ENCODE results near the gene SERINC2. TPM values are rescaled to one million over a fixed set of nuclear protein-coding genes. Genes with fewer than 3 reads are reported as not detected.

The SERINC2 gene
- total RNA-seq, 1 donor from 2014 or later = 17.4 TPM

DNA sequence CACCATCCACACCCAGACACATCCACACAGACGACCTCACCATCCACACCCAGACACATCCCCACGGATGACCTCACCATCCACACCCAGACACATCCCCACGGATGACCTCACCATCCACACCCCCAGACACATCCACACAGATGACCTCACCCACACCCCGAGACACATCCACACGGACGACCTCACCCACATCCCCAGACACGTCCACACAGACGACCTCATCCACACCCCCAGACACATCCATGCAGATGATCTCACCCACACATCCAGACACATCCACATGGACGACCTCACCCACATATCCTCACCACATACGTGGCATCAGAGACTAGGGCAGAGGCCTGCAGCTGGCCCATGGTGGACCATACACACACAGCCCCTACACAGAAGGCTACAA, 25.4 kb upstream of the SERINC2 start:
- Histone ChIP-seq H3K27ac (no peak overlapping the region), H3K4me3 (no peak overlapping the region), H3K36me3 (no peaks in the 10 kb centered on the region), H3K9me3 (no peaks in the 10 kb centered on the region), H3K27me3 (no peaks in the 10 kb centered on the region), H3K4me1 (no peaks in the 10 kb centered on the region)
- no peak for TF ChIP-seq POLR2AphosphoS5 (IDR thresholded peaks at IDR 0.05; ENCODE audit: insufficient read depth in 1 of 2, low read depth in 1 of 2)
- intact Hi-C loops (cut with DNase I) = no loop called here
- no peak for DNase-seq (ENCODE audit: extremely low spot score in 2 of 2)

DNA sequence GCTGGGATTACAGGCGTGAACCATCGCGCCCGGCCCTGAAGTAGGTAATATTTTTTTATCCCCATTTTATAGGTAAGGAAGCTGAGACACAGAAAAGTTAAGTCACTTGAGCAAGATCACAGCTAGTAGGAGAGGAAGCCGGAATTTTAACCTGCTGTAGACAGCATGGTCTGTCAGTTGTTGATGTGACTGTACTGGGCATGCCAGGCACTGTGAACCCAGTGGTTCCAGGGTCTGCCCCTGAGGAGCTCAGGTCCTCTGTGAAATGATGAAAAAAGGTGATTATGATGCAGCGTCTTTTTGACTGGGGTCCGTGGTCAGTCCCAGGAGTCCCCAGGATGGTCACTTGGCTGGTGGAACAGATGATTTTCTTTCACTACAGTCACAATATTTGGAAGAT, 23.4 kb upstream of the SERINC2 start:
- TF ChIP-seq, protein P1, sequence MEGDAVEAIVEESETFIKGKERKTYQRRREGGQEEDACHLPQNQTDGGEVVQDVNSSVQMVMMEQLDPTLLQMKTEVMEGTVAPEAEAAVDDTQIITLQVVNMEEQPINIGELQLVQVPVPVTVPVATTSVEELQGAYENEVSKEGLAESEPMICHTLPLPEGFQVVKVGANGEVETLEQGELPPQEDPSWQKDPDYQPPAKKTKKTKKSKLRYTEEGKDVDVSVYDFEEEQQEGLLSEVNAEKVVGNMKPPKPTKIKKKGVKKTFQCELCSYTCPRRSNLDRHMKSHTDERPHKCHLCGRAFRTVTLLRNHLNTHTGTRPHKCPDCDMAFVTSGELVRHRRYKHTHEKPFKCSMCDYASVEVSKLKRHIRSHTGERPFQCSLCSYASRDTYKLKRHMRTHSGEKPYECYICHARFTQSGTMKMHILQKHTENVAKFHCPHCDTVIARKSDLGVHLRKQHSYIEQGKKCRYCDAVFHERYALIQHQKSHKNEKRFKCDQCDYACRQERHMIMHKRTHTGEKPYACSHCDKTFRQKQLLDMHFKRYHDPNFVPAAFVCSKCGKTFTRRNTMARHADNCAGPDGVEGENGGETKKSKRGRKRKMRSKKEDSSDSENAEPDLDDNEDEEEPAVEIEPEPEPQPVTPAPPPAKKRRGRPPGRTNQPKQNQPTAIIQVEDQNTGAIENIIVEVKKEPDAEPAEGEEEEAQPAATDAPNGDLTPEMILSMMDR (IDR thresholded peaks at IDR 0.05) = no peak
- no peak for TF ChIP-seq POLR2AphosphoS5 (IDR thresholded peaks at IDR 0.05; ENCODE audit: insufficient read depth in 1 of 2, low read depth in 1 of 2)
- no peak for TF ChIP-seq POLR2A (IDR thresholded peaks at IDR 0.05)
- Histone ChIP-seq H3K27ac (no peak overlapping the region), H3K4me1 (peaks cover 4% of the 10 kb centered on the region), H3K36me3 (no peaks in the 10 kb centered on the region), H3K9me3 (no peaks in the 10 kb centered on the region), H3K27me3 (no peaks in the 10 kb centered on the region), H3K4me3 (no peak overlapping the region)
- intact Hi-C loops (cut with DNase I) = no loop called here
- no peak for DNase-seq (ENCODE audit: extremely low spot score in 2 of 2)

DNA sequence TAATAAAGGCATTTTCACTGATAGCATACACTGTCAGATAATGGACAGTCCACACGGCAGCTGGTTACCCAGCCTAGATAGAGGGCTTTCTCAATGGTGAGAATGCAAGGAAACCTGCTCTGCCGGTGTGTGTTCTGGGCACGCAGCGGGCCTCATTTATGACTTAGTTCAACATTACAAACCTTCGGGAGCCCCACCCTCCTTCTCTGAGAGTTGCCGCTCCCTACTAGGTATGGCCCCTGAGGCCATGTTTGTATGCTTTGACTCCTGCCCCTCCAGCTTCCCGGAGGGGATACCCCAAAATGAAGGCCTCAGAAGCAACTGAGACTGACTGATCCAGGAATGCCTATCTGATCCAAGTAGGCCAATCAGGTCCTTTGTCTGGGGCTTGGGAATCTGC, 22.9 kb upstream of the SERINC2 start:
- H3K4me1 ChIP-seq = peaks cover 8% of the 10 kb centered on the region
- DNase-seq (ENCODE audit: extremely low spot score in 2 of 2) = no peak
- H3K27ac ChIP-seq = no peak overlapping the region

DNA sequence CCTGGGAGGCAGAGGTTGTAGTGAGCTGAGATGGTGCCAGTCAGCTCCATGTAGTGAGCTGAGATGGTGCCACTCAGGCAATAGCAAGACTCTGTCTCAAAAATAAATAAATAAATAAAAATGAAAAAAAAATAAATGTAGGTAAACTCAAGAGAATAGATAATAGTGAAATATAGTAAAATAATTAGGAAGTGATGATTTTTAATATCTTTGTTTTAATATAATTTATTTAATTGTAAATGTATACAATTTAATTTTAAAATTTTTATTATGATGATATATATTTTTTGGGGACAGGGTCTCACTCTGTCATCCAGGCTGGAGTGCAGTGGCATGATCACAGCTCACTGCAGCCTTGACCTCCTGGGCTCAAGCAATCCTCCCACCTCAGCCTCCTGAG, 19.6 kb upstream of the SERINC2 start:
- H3K36me3 ChIP-seq = no peaks in the 10 kb centered on the region
- no peaks in the 10 kb centered on the region for H3K9me3 ChIP-seq
- H3K27me3 ChIP-seq = no peaks in the 10 kb centered on the region
- TF ChIP-seq POLR2A (IDR thresholded peaks at IDR 0.05) (no peak), POLR2AphosphoS5 (IDR thresholded peaks at IDR 0.05; ENCODE audit: insufficient read depth in 1 of 2, low read depth in 1 of 2) (no peak)
- TF ChIP-seq, protein P1 (IDR thresholded peaks at IDR 0.05) = no peak
- no peak for DNase-seq (ENCODE audit: extremely low spot score in 2 of 2)
- no peak overlapping the region for H3K27ac ChIP-seq
- intact Hi-C loops (cut with DNase I) = no loop called here
- H3K4me3 ChIP-seq = no peak overlapping the region
- peaks cover 8% of the 10 kb centered on the region for H3K4me1 ChIP-seq

More for the DNA sequence above, 22.9 kb upstream of the SERINC2 start:
- intact Hi-C loops (cut with DNase I) = no loop called here
- Histone ChIP-seq H3K4me3 (no peak overlapping the region), H3K36me3 (no peaks in the 10 kb centered on the region), H3K27me3 (no peaks in the 10 kb centered on the region), H3K9me3 (no peaks in the 10 kb centered on the region)
- peak in 1 of 2 donors; percentile 39 for TF ChIP-seq POLR2AphosphoS5 (IDR thresholded peaks at IDR 0.05; ENCODE audit: insufficient read depth in 1 of 2, low read depth in 1 of 2)
- TF ChIP-seq, protein P1 (IDR thresholded peaks at IDR 0.05) = no peak

DNA sequence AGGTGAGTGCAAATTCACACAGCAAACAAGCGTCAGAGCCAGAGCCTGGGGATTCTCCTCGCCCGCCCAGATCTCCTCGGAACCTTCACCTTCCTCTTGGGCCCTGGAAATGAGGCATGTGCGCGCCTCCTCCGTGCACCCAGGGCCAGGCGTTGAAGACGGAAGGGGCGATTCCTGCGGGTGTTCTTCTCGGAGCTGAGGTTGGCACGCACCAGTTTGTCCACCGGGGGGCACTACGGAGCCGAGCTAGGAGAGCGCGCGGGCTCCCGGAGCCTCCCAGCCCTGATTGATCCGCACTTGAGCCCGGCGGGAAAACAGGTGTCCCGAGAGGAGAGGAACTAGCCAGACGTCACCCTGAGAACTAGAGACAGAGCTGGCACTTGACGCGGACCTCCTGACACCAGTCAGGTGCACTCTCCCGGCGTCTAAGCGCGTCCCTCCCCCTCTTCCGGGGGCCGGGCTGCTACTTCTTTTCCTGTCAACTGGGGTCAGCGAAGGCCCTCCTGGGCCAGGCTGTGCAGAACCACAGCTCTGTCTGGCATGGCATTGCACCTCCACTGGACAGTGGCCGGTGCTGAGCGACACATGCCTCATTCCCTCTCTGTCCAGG, 18.3 kb upstream of the SERINC2 start:
- intact Hi-C loops (cut with DNase I) = no loop called here
- H3K27me3 ChIP-seq = no peaks in the 10 kb centered on the region
- no peak overlapping the region for H3K27ac ChIP-seq
- TF ChIP-seq, protein P1 (IDR thresholded peaks at IDR 0.05) = peak; percentile 41 to 83 (median 64)
- TF ChIP-seq POLR2AphosphoS5 (IDR thresholded peaks at IDR 0.05; ENCODE audit: insufficient read depth in 1 of 2, low read depth in 1 of 2) = peak; percentile 38 to 62
- no peak for TF ChIP-seq POLR2A (IDR thresholded peaks at IDR 0.05)
- no peaks in the 10 kb centered on the region for H3K9me3 ChIP-seq
- H3K4me3 ChIP-seq = peak overlapping the region; percentile 33 to 35
- no peak for DNase-seq (ENCODE audit: extremely low spot score in 2 of 2)
- peaks cover 8% of the 10 kb centered on the region for H3K4me1 ChIP-seq
- no peaks in the 10 kb centered on the region for H3K36me3 ChIP-seq

Data from vagina (tissue), 2 donors.